Mammary epithelial cell (primary cell): Measurements from ENCODE around the gene DNASE1L2.

ENCODE experiments used
- CTCF ChIP-seq, 2 donors: IDR thresholded peaks in 1 of 2; conservative IDR thresholded peaks in 1 of 2; 2 replicates each; pipeline ENCODE4 v1.5.1; 2011 to 2012; ENCODE audit warnings: inconsistent platforms in 2 of 2, low read length in 2 of 2, mild to moderate bottlenecking in 2 of 2, control low read depth in 1 of 2, low read depth in 1 of 2; ENCODE audit not compliant: insufficient read depth in 1 of 2; ENCODE audit errors: extremely low read depth in 1 of 2
- EZH2 ChIP-seq: IDR thresholded peaks from 2 replicates; pipeline ENCODE4 v1.6.1; 2012; ENCODE audit warnings: low read length, inconsistent platforms, borderline replicate concordance

GRCh38 chr16:2243031-2243528 lies 6.8 kb downstream of the DNASE1L2 start:
- TF ChIP-seq CTCF (conservative IDR thresholded peaks at IDR 0.05 in 1 of 2, IDR thresholded peaks at IDR 0.05 in 1 of 2; ENCODE audit: extremely low read depth in 1 of 2, insufficient read depth in 1 of 2, low read depth in 1 of 2, low read length in 2 of 2) (no peak), EZH2 (no peak)
